Skeletal muscle satellite cell (primary cell): ENCODE results near the gene GTF3C1.
A peak's percentile ranks its signal among the peaks of the same experiment; 100 is the strongest.

Source experiments
- H3K27me3 ChIP-seq: 2 replicates; pipeline ENCODE4 v1.7.0; 2013; ENCODE audit warnings: low read length; ENCODE audit not compliant: control insufficient read depth, insufficient read depth
- H3K36me3 ChIP-seq: 2 replicates; pipeline ENCODE4 v1.7.0; 2013; ENCODE audit warnings: mild to moderate bottlenecking, control low read depth, low read length; ENCODE audit not compliant: insufficient read depth
- H3K4me1 ChIP-seq: 2 replicates; pipeline ENCODE4 v1.7.0; 2013; ENCODE audit warnings: low read length; ENCODE audit not compliant: control insufficient read depth, insufficient read depth
- H3K4me2 ChIP-seq: 2 replicates; pipeline ENCODE4 v1.7.0; 2013; ENCODE audit warnings: mild to moderate bottlenecking, low read length
- H3K4me3 ChIP-seq: 2 replicates; pipeline ENCODE4 v1.7.0; 2013; ENCODE audit warnings: low read length
- H3K9ac ChIP-seq: 2 replicates; pipeline ENCODE4 v1.7.0; 2013; ENCODE audit warnings: mild to moderate bottlenecking, low read depth, low read length, moderate library complexity
- H3K9me3 ChIP-seq: replicated peaks from 2 replicates; pipeline ENCODE4 v1.7.0; 2013; ENCODE audit warnings: mild to moderate bottlenecking, control low read depth, low read length

The GTF3C1 gene

GRCh38 chr16:27539120-27539519, 10.6 kb downstream of the GTF3C1 start:
- no peaks in the 10 kb centered on the region for H3K27me3 ChIP-seq
- H3K4me2 ChIP-seq, result no peak overlapping the region
- no peaks in the 10 kb centered on the region for H3K9me3 ChIP-seq
- no peak overlapping the region for H3K9ac ChIP-seq
- H3K4me1 ChIP-seq, result no peaks in the 10 kb centered on the region
- no peak overlapping the region for H3K4me3 ChIP-seq
- peaks cover 82% of the 10 kb centered on the region for H3K36me3 ChIP-seq

DNA sequence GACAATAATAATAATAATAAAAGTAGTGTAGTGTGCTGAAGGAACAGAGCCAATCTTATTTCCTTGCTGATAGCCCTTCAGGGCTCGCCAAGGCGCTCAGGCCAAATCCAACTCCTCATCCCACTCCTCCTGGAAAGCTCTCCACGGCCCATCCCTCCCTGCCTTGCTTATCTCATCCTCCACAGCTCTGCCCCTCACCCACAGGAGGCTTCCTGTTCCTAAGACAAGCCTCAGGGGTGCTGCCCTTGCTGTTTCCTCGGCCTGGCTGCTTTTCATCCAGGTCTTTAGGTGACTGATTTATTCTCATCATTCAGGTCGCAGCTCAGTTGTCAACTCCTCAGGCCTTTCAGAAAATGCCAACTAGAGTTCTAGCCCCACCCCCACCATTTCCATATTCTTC, 11.2 kb downstream of the GTF3C1 start:
- H3K4me2 ChIP-seq, result no peak overlapping the region
- no peaks in the 10 kb centered on the region for H3K9me3 ChIP-seq
- no peak overlapping the region for H3K9ac ChIP-seq
- no peaks in the 10 kb centered on the region for H3K4me1 ChIP-seq
- H3K27me3 ChIP-seq, result no peaks in the 10 kb centered on the region
- H3K4me3 ChIP-seq, result no peak overlapping the region
- H3K36me3 ChIP-seq, result peaks cover 79% of the 10 kb centered on the region

DNA sequence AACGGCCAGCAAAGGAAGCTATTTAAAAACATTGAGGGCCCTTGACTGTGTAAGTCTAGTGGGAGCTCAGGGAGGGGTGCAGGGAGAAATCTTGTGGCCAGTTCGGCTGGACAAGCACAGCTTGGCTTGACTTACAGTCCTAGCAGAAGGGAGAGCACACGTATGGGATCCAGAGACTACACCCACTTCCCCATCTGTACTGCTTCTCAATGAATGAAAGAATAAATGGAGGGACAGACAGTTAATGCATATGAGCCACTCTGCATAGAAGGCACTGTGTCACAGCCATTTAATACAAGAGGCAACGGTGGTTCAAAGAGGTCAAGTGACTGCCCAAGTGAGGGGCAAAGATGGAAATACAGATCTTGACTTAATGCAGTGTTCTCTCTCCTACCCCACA, 15.5 kb downstream of the GTF3C1 start:
- Histone ChIP-seq H3K4me1 (peaks cover 12% of the 10 kb centered on the region), H3K36me3 (peaks cover 69% of the 10 kb centered on the region), H3K4me3 (no peak overlapping the region), H3K4me2 (no peak overlapping the region), H3K9ac (no peak overlapping the region), H3K9me3 (no peaks in the 10 kb centered on the region), H3K27me3 (no peaks in the 10 kb centered on the region)

GRCh38 chr16:27531826-27532800, 17.6 kb downstream of the GTF3C1 start:
- Histone ChIP-seq H3K4me2 (no peak overlapping the region), H3K4me3 (no peak overlapping the region), H3K4me1 (peaks cover 12% of the 10 kb centered on the region), H3K36me3 (peaks cover 73% of the 10 kb centered on the region), H3K27me3 (no peaks in the 10 kb centered on the region), H3K9ac (no peak overlapping the region), H3K9me3 (no peaks in the 10 kb centered on the region)

DNA sequence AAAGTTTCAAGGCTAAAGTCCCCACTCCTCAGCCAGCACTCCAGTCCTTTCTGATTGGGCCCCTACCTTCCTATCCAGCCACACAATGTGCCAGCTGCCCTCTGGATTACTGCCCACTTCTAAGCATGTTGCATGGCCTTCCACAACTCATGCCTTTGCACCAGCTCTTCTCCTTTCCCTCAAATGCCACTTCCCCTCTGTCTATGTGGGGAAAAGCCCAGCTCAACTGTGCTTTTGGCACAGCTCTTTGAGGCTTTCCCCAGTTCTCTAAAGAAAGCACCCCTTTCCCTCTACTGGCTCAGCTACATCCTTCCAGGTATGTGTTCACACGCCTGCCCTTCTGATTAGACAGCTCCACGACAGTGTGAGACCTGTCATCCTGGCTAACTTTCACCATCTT, 18.5 kb downstream of the GTF3C1 start:
- H3K27me3 ChIP-seq, result no peaks in the 10 kb centered on the region
- no peak overlapping the region for H3K9ac ChIP-seq
- H3K4me2 ChIP-seq, result no peak overlapping the region
- peaks cover 73% of the 10 kb centered on the region for H3K36me3 ChIP-seq
- H3K4me1 ChIP-seq, result peaks cover 12% of the 10 kb centered on the region
- H3K9me3 ChIP-seq, result no peaks in the 10 kb centered on the region
- no peak overlapping the region for H3K4me3 ChIP-seq

DNA sequence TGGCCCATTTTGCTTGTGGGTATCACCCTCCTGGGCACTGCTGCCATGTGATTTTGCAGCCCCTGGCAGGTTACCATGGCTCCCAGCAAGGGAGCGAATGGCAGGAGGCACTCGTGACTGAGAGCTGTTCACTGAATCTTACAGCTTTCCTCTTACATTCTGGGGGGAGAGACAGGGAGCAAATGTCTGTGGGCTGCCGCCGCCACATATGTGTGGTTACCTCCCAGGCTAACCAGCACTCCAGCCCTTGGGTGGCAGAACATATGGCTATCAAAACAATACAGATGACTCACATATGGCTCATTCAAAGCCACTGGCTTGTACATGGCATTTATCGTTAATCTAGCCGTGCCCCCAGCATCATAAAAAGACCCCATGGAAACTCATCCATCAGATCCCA, 19.8 kb downstream of the GTF3C1 start:
- H3K9ac ChIP-seq, result no peak overlapping the region
- no peaks in the 10 kb centered on the region for H3K9me3 ChIP-seq
- H3K4me2 ChIP-seq, result peak overlapping the region; percentile 3
- H3K27me3 ChIP-seq, result no peaks in the 10 kb centered on the region
- no peak overlapping the region for H3K4me3 ChIP-seq
- peaks cover 77% of the 10 kb centered on the region for H3K36me3 ChIP-seq
- peaks cover 12% of the 10 kb centered on the region for H3K4me1 ChIP-seq

DNA sequence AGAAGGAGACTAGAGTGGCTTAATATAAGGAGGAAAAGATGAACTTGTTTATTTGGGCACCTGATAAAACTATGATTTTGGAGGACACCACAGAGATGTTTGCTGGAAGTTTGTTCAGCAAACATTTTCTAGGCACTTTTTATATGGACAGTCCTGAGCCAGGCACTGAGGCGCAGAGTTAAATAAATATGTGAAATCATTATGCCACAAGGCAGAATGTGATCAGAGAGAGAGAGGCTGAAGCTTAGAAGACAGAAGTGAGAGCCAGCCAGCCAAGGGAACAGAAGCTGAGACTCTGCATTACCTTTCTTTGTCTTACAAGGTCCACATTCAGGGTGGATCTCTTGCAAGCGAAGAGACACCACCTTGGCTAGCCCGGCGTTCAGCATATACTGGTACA, 21.4 kb downstream of the GTF3C1 start:
- H3K27me3 ChIP-seq, result no peaks in the 10 kb centered on the region
- H3K4me2 ChIP-seq, result no peak overlapping the region
- peaks cover 12% of the 10 kb centered on the region for H3K4me1 ChIP-seq
- H3K9me3 ChIP-seq, result no peaks in the 10 kb centered on the region
- H3K9ac ChIP-seq, result no peak overlapping the region
- H3K4me3 ChIP-seq, result no peak overlapping the region
- H3K36me3 ChIP-seq, result peaks cover 78% of the 10 kb centered on the region

- no peak overlapping the region for H3K4me3 ChIP-seq
- peaks cover 14% of the 10 kb centered on the region for H3K4me1 ChIP-seq
- peaks cover 81% of the 10 kb centered on the region for H3K36me3 ChIP-seq
Measured at GRCh38 chr16:27526180-27526579, 23.5 kb downstream of the GTF3C1 start.

GRCh38 chr16:27522173-27522707, 27.5 kb downstream of the GTF3C1 start:
- H3K9me3 ChIP-seq, result no peaks in the 10 kb centered on the region
- no peak overlapping the region for H3K4me3 ChIP-seq
- peaks cover 67% of the 10 kb centered on the region for H3K36me3 ChIP-seq
- H3K4me1 ChIP-seq, result peaks cover 4% of the 10 kb centered on the region
- H3K9ac ChIP-seq, result no peak overlapping the region
- no peak overlapping the region for H3K4me2 ChIP-seq
- no peaks in the 10 kb centered on the region for H3K27me3 ChIP-seq

More at GRCh38 chr16:27526180-27526579, 23.5 kb downstream of the GTF3C1 start:
- Histone ChIP-seq H3K9ac (no peak overlapping the region), H3K9me3 (no peaks in the 10 kb centered on the region), H3K4me2 (no peak overlapping the region), H3K27me3 (no peaks in the 10 kb centered on the region)

DNA sequence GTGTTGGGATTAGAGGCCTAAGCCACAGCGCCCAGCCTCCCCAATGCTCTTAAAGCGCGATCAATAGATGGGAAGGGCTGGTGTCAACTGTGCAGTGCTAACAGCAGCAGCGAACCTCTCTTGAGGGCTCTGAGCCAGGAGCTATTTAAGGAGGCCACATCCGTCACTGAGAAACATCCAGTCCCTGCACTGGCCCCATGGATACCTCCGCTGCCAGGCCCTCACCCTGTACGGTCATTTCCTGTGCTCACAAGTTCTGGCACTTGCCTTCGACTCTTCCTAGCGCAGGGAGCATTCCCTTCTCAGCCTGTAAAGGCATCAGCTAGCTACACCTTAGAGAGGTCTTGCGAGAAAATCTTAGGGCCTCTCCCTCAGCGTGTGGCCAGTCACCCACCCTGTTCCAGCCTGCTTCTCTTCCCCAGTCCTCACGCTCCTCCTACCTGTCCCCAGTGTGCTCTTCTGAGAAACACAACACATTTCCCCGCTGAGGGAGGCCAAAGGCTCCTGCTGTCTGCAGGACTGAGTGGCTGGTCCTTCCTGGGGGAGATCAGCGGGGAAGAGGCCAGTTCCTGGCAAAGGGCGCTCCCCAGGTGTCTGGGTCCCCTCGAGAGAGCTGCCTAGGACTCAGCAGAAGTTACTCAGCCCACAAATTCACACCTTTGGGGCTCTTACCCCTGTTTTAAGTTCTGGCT, 28.6 kb downstream of the GTF3C1 start:
- no peaks in the 10 kb centered on the region for H3K9me3 ChIP-seq
- H3K9ac ChIP-seq, result no peak overlapping the region
- H3K36me3 ChIP-seq, result peaks cover 56% of the 10 kb centered on the region
- H3K4me3 ChIP-seq, result no peak overlapping the region
- no peaks in the 10 kb centered on the region for H3K27me3 ChIP-seq
- H3K4me1 ChIP-seq, result peaks cover 4% of the 10 kb centered on the region
- H3K4me2 ChIP-seq, result no peak overlapping the region

GRCh38 chr16:27518226-27518625, 31.5 kb downstream of the GTF3C1 start:
- Histone ChIP-seq H3K4me3 (no peak overlapping the region), H3K27me3 (no peaks in the 10 kb centered on the region), H3K9me3 (no peaks in the 10 kb centered on the region), H3K4me2 (no peak overlapping the region), H3K36me3 (peaks cover 33% of the 10 kb centered on the region), H3K4me1 (peaks cover 4% of the 10 kb centered on the region), H3K9ac (no peak overlapping the region)
